Neural cell (in vitro differentiated cells): Measurements from ENCODE around the gene DGKA. TPM values are rescaled to one million over a fixed set of nuclear protein-coding genes. Genes with fewer than 3 reads are reported as not detected.

Experiments used
- H2AFZ ChIP-seq: fragments of 200-600, 300-800 bp; sonication (generic), shearing (Covaris generic); 2 replicates; pipeline ENCODE4 v1.6.0; 2014; ENCODE audit warnings: low read depth, mild to moderate bottlenecking, antibody characterized with exemption, low read length, moderate library complexity
- H3F3A ChIP-seq: fragments of 200-600 bp; shearing (Covaris generic); 2 replicates; pipeline ENCODE4 v1.6.1; 2016; ENCODE audit warnings: mild to moderate bottlenecking, moderate library complexity, mixed read lengths, antibody characterized with exemption, low read length; ENCODE audit not compliant: insufficient read depth, poor library complexity, severe bottlenecking
- H3K27ac ChIP-seq: fragments of 200-600, 300-800 bp; sonication (generic), shearing (Covaris generic); 2 replicates; pipeline ENCODE4 v1.5.1; 2014; ENCODE audit warnings: mild to moderate bottlenecking, low read length, moderate library complexity
- H3K27me3 ChIP-seq: fragments of 300-800, 200-600 bp; sonication (generic), shearing (Covaris generic); 2 replicates; pipeline ENCODE4 v1.6.0; 2014; ENCODE audit warnings: mild to moderate bottlenecking, low read depth, low read length, moderate library complexity; ENCODE audit not compliant: insufficient read depth
- H3K36me3 ChIP-seq: fragments of 300-800, 200-600 bp; sonication (generic), shearing (Covaris generic); 2 replicates; pipeline ENCODE4 v1.5.1; 2014; ENCODE audit warnings: mild to moderate bottlenecking, antibody characterized with exemption, low read length, moderate library complexity; ENCODE audit not compliant: insufficient read depth
- H3K4me2 ChIP-seq: fragments of 300-800, 200-600 bp; sonication (generic), shearing (Covaris generic); 2 replicates; pipeline ENCODE4 v1.6.0; 2014; ENCODE audit warnings: mild to moderate bottlenecking, low read length
- H3K4me3 ChIP-seq: fragments of 300-800, 200-600 bp; sonication (generic), shearing (Covaris generic); 2 replicates; pipeline ENCODE4 v1.5.1; 2014; ENCODE audit warnings: mild to moderate bottlenecking, low read length, moderate library complexity
- H3K79me2 ChIP-seq: fragments of 200-600 bp; shearing (Covaris generic); replicated peaks from 2 replicates; pipeline ENCODE4 v1.6.0; 2014; ENCODE audit warnings: mild to moderate bottlenecking, low read length, moderate library complexity; ENCODE audit not compliant: insufficient read depth
- H3K9ac ChIP-seq: fragments of 300-800, 200-600 bp; sonication (generic), shearing (Covaris generic); 2 replicates; pipeline ENCODE4 v1.6.1; 2016; ENCODE audit warnings: mild to moderate bottlenecking, low read length, mixed read lengths
- H3K9me2 ChIP-seq: fragments of 200-600 bp; shearing (Covaris generic); 2 replicates; pipeline ENCODE4 v1.6.1; 2016; ENCODE audit warnings: mild to moderate bottlenecking, low read length, mixed read lengths; ENCODE audit not compliant: insufficient read depth
- H3K9me3 ChIP-seq: fragments of 200-600, 300-800 bp; sonication (generic), shearing (Covaris generic); 2 replicates; pipeline ENCODE4 v1.6.1; 2016; ENCODE audit warnings: mild to moderate bottlenecking, mixed run types, low read length, moderate library complexity, mixed read lengths
- H4K20me1 ChIP-seq: fragments of 200-600 bp; shearing (Covaris generic); 2 replicates; pipeline ENCODE4 v1.6.1; 2016; ENCODE audit warnings: mild to moderate bottlenecking, mixed run types; ENCODE audit not compliant: insufficient read depth
- CTCF ChIP-seq: fragments of 450-650 bp; IDR thresholded peaks from 2 replicates; pipeline ENCODE4 v1.5.1; 2014; ENCODE audit warnings: antibody characterized with exemption, mild to moderate bottlenecking, moderate library complexity; ENCODE audit not compliant: poor library complexity, severe bottlenecking
- EP300 ChIP-seq: fragments of 450-650 bp; conservative IDR thresholded peaks from 2 replicates; pipeline ENCODE4 v1.6.1; 2014; ENCODE audit warnings: antibody characterized with exemption, mild to moderate bottlenecking, moderate library complexity; ENCODE audit not compliant: poor library complexity, severe bottlenecking
- MXI1 ChIP-seq: fragments of 450-650 bp; conservative IDR thresholded peaks from 2 replicates; pipeline ENCODE4 v1.6.1; 2014; ENCODE audit warnings: antibody characterized with exemption, mild to moderate bottlenecking; ENCODE audit not compliant: poor library complexity, severe bottlenecking
- POLR2AphosphoS5 ChIP-seq: IDR thresholded peaks from 2 replicates; pipeline ENCODE4 v1.6.1; 2012
- RAD21 ChIP-seq: fragments of 450-650 bp; conservative IDR thresholded peaks from 2 replicates; pipeline ENCODE4 v1.6.1; 2014; ENCODE audit warnings: antibody characterized with exemption, mild to moderate bottlenecking, moderate library complexity
- REST ChIP-seq: IDR thresholded peaks from 2 replicates; pipeline ENCODE4 v1.6.1; 2012; ENCODE audit warnings: borderline replicate concordance
- polyA plus RNA-seq: library from polyadenylated mRNA; depleted of rRNA; stranded (reverse); fragments of >200 nt; gene quantifications from 2 replicates; pipeline ENCODE4 v1.2.3, GENCODE V29; 2014

The DGKA gene
- polyA plus RNA-seq, 1 donor from 2014 or later, result 1.1 TPM

GRCh38 chr12:55972042-55972441 is 41.1 kb downstream of the DGKA start:
- H3K4me2 ChIP-seq, result peak overlapping the region; percentile 63
- peak overlapping the region; percentile 84 for H3K4me3 ChIP-seq
- H3K9me2 ChIP-seq, result no peaks in the 10 kb centered on the region
- H3K36me3 ChIP-seq, result no peaks in the 10 kb centered on the region
- no peaks in the 10 kb centered on the region for H4K20me1 ChIP-seq
- H3K9me3 ChIP-seq, result no peaks in the 10 kb centered on the region
- H3K27me3 ChIP-seq, result no peaks in the 10 kb centered on the region
- no peak overlapping the region for H2AFZ ChIP-seq
- peaks cover 39% of the 10 kb centered on the region for H3K79me2 ChIP-seq
- peak overlapping the region; percentile 76 for H3K9ac ChIP-seq
- H3K27ac ChIP-seq, result peak overlapping the region; percentile 91
- TF ChIP-seq CTCF, result no peak
- no peak for TF ChIP-seq POLR2AphosphoS5
- TF ChIP-seq REST, result no peak
- TF ChIP-seq MXI1, result no peak
- no peaks in the 10 kb centered on the region for H3F3A ChIP-seq

- H3K9me3 ChIP-seq, result no peaks in the 10 kb centered on the region
- H3K9me2 ChIP-seq, result no peaks in the 10 kb centered on the region
- H3K4me3 ChIP-seq, result peak overlapping the region; percentile 84
- H3K36me3 ChIP-seq, result no peaks in the 10 kb centered on the region
- H3K4me2 ChIP-seq, result peak overlapping the region; percentile 63
- no peaks in the 10 kb centered on the region for H4K20me1 ChIP-seq
- H2AFZ ChIP-seq, result peak overlapping the region; percentile 80
- no peaks in the 10 kb centered on the region for H3K27me3 ChIP-seq
- peak overlapping the region; percentile 91 for H3K27ac ChIP-seq
- TF ChIP-seq CTCF, result no peak
- no peak for TF ChIP-seq EP300
- TF ChIP-seq RAD21, result no peak
- H3K79me2 ChIP-seq, result peaks cover 43% of the 10 kb centered on the region
- H3K9ac ChIP-seq, result peak overlapping the region; percentile 76
- no peaks in the 10 kb centered on the region for H3F3A ChIP-seq
Observed at GRCh38 chr12:55972456-55972855, 41.5 kb downstream of the DGKA start.
